OCI-LY1 (cell line): ENCODE data around the gene UNC119B.

Source experiments
- EZH2 ChIP-seq: fragments of 200-600 bp; sonication (generic), shearing (Covaris generic); IDR thresholded peaks from 2 replicates; pipeline ENCODE4 v1.8.0; 2017; ENCODE audit warnings: borderline replicate concordance, mixed run types, mild to moderate bottlenecking, antibody characterized with exemption, low read length, moderate library complexity, mixed read lengths
- TF ChIP-seq, protein P1 (sequence below): fragments of 200-600 bp; sonication (generic), shearing (Covaris generic); IDR thresholded peaks from 2 replicates; pipeline ENCODE4 v1.5.1; 2017; ENCODE audit warnings: mild to moderate bottlenecking, antibody characterized with exemption, low read length, moderate library complexity, mixed read lengths

DNA sequence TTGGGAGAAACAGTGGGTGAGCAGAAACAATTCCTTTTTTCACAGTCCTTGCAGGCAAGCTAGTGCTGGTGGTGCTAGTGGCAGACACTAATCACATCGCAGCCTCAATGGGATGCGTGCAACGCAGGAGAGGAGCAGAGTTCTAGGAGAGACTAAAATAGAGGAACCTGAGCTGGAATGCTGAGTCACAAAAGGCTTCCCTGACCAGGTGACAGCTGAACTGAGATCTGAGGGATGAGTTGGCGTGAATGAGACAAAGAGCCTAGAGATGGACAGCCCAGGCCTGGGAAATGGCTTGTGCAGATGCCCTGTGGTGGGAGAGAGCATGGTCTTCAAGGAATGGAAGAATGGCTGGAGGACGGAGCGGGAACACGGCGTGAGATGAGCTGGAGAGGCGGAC is 41.1 kb downstream of the UNC119B start:
- TF ChIP-seq, protein P1, sequence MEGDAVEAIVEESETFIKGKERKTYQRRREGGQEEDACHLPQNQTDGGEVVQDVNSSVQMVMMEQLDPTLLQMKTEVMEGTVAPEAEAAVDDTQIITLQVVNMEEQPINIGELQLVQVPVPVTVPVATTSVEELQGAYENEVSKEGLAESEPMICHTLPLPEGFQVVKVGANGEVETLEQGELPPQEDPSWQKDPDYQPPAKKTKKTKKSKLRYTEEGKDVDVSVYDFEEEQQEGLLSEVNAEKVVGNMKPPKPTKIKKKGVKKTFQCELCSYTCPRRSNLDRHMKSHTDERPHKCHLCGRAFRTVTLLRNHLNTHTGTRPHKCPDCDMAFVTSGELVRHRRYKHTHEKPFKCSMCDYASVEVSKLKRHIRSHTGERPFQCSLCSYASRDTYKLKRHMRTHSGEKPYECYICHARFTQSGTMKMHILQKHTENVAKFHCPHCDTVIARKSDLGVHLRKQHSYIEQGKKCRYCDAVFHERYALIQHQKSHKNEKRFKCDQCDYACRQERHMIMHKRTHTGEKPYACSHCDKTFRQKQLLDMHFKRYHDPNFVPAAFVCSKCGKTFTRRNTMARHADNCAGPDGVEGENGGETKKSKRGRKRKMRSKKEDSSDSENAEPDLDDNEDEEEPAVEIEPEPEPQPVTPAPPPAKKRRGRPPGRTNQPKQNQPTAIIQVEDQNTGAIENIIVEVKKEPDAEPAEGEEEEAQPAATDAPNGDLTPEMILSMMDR: no peak
- TF ChIP-seq EZH2: no peak
